Measurements from ENCODE around the gene PIK3R6. TPM values are rescaled to one million over a fixed set of nuclear protein-coding genes. Genes with fewer than 3 reads are reported as not detected.

PIK3R6 gene
- total RNA-seq, 1 experiment from 2014 or later, result not detected

- Histone ChIP-seq H3K14ac (ENCODE audit: insufficient read depth, low read length) (no peak overlapping the region), H3K4ac (ENCODE audit: low read depth, low read length) (no peak overlapping the region), H3K23ac (ENCODE audit: insufficient read length, low read depth, low read length) (no peak overlapping the region), H2AK5ac (ENCODE audit: insufficient read length, low read length) (no peak overlapping the region), H3K4me1 (ENCODE audit: insufficient read depth, low read length) (0 out of 2 replicates have a peak, but pooled peaks cover 3% of the 10 kb centered on the region), H3K18ac (ENCODE audit: insufficient read length, low read depth, low read length) (no peak overlapping the region), H2AFZ (ENCODE audit: low read length) (no peak overlapping the region), H2BK20ac (ENCODE audit: low read depth, low read length, poor library complexity, severe bottlenecking) (no peak overlapping the region), H3K27me3 (ENCODE audit: insufficient read depth, low read length) (no peaks in the 10 kb centered on the region), H3K23me2 (ENCODE audit: insufficient read length, low read depth, low read length, poor library complexity, severe bottlenecking) (peaks cover 4% of the 10 kb centered on the region), H2BK15ac (ENCODE audit: low read depth, low read length) (no peak overlapping the region), H3K9me3 (ENCODE audit: control insufficient read depth, low read depth, low read length) (no peaks in the 10 kb centered on the region), H3T11ph (ENCODE audit: low read length) (no peak overlapping the region), H4K91ac (ENCODE audit: insufficient read length, low read depth, low read length) (no peak overlapping the region), H3K79me2 (ENCODE audit: insufficient read depth, low read length) (no peaks in the 10 kb centered on the region), H2BK120ac (ENCODE audit: low read depth, low read length, poor library complexity, severe bottlenecking) (no peak overlapping the region), H3K4me2 (ENCODE audit: insufficient read depth, insufficient read length, low read length) (no peak overlapping the region), H4K5ac (ENCODE audit: insufficient read length, low read depth, low read length) (no peak overlapping the region), H2BK5ac (ENCODE audit: insufficient read length, low read length) (no peak overlapping the region), H2BK12ac (ENCODE audit: insufficient read length, low read depth, low read length) (no peak overlapping the region), H3K79me1 (ENCODE audit: insufficient read depth, low read depth, low read length, poor library complexity, severe bottlenecking) (no peaks in the 10 kb centered on the region), H4K8ac (replicated peaks; ENCODE audit: insufficient read length, low read depth, low read length) (no peak overlapping the region), H4K20me1 (ENCODE audit: control insufficient read depth, insufficient read depth, insufficient read length) (no peaks in the 10 kb centered on the region), H3K27ac (ENCODE audit: insufficient read length, low read depth, low read length) (no peak overlapping the region), H3K9ac (ENCODE audit: extremely low read depth, insufficient read length, low read length) (no peak overlapping the region), H3K56ac (ENCODE audit: insufficient read length, low read depth, low read length) (no peak overlapping the region)
- no peak overlapping the region for H3K27ac Mint-ChIP-seq
- no peak overlapping the region for H3K4me3 Mint-ChIP-seq
- TF ChIP-seq CTCF (conservative IDR thresholded peaks at IDR 0.05), result no peak
- peaks cover 42 to 52% of the 10 kb centered on the region in 2 experiments for H3K4me1 Mint-ChIP-seq
- H3K9me3 Mint-ChIP-seq, result no peaks in the 10 kb centered on the region
- H3K36me3 Mint-ChIP-seq (ENCODE audit: insufficient read depth in 1 of 3, low read depth in 3 of 3), result no peaks in the 10 kb centered on the region
- WGBS (ENCODE audit: extremely low coverage, insufficient read length, low lambda C conversion rate), result no CpG with 5 or more reads among the region's 12 CpGs
- no peak for DNase-seq
- H3K27me3 Mint-ChIP-seq (ENCODE audit: low read depth), result peaks cover 7% of the 10 kb centered on the region
These were observed 29.5 kb upstream of the PIK3R6 start for GRCh38 chr17:8896641-8897635.
